Fibroblast of lung (primary cell): ENCODE measurements around the gene TRIAP1.

Experiments used
- EZH2 ChIP-seq: IDR thresholded peaks from 2 replicates; pipeline ENCODE4 v1.5.1; 2012; ENCODE audit warnings: low read length, control low read depth, mild to moderate bottlenecking; ENCODE audit errors: missing control alignments
- TF ChIP-seq, protein P1 (sequence below), 2 donors: IDR thresholded peaks in 1 of 2; conservative IDR thresholded peaks in 1 of 2; 1 replicate in 1 of 2; 2 replicates in 1 of 2; pipeline ENCODE4 v1.5.1; 2011 to 2012; ENCODE audit warnings: low read length in 2 of 2, control low read depth in 1 of 2, inconsistent platforms in 1 of 2, low read depth in 1 of 2, mild to moderate bottlenecking in 1 of 2

DNA sequence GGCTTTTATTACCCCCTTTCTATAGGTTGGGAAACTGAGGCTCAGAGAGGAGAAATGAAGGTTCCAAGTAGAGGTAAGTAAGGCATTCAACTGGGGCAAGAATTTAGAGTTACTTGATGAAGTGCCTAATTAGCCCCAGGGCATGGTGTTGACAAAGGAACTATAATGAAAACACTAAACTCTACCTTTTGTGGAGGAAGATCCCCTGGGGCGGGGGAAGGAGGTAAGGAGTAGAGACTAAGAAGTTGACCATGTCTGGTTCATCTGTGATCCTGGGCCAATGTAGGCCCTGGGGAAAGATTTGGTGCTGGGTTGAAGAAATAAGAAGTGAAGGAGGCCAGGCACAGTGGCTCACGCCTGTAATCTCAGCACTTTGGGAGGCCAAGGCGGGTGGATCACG lies 24.5 kb downstream of the TRIAP1 start:
- no peak for TF ChIP-seq EZH2
- TF ChIP-seq, protein P1, sequence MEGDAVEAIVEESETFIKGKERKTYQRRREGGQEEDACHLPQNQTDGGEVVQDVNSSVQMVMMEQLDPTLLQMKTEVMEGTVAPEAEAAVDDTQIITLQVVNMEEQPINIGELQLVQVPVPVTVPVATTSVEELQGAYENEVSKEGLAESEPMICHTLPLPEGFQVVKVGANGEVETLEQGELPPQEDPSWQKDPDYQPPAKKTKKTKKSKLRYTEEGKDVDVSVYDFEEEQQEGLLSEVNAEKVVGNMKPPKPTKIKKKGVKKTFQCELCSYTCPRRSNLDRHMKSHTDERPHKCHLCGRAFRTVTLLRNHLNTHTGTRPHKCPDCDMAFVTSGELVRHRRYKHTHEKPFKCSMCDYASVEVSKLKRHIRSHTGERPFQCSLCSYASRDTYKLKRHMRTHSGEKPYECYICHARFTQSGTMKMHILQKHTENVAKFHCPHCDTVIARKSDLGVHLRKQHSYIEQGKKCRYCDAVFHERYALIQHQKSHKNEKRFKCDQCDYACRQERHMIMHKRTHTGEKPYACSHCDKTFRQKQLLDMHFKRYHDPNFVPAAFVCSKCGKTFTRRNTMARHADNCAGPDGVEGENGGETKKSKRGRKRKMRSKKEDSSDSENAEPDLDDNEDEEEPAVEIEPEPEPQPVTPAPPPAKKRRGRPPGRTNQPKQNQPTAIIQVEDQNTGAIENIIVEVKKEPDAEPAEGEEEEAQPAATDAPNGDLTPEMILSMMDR (conservative IDR thresholded peaks at IDR 0.05 in 1 of 2, IDR thresholded peaks at IDR 0.05 in 1 of 2; ENCODE audit: low read depth in 1 of 2, low read length in 2 of 2), result no peak
